Stimulated activated CD4-positive, alpha-beta T cell treated with anti-CD3 and anti-CD28 coated beads, Interleukin-1b, Interleukin-23, amount 100 ng/mL, for 4 hours (primary cell): Measurements from ENCODE around the gene CYP39A1.
A peak's percentile ranks its signal among the peaks of the same experiment; 100 is the strongest.

ENCODE experiments used
- DNase-seq, 2 donors: peaks; one replicate each; pipeline ENCODE4 v3.0.0-alpha.2; 2020; ENCODE audit warnings: low read depth in 2 of 2

Gene CYP39A1, protein sequence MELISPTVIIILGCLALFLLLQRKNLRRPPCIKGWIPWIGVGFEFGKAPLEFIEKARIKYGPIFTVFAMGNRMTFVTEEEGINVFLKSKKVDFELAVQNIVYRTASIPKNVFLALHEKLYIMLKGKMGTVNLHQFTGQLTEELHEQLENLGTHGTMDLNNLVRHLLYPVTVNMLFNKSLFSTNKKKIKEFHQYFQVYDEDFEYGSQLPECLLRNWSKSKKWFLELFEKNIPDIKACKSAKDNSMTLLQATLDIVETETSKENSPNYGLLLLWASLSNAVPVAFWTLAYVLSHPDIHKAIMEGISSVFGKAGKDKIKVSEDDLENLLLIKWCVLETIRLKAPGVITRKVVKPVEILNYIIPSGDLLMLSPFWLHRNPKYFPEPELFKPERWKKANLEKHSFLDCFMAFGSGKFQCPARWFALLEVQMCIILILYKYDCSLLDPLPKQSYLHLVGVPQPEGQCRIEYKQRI

DNA sequence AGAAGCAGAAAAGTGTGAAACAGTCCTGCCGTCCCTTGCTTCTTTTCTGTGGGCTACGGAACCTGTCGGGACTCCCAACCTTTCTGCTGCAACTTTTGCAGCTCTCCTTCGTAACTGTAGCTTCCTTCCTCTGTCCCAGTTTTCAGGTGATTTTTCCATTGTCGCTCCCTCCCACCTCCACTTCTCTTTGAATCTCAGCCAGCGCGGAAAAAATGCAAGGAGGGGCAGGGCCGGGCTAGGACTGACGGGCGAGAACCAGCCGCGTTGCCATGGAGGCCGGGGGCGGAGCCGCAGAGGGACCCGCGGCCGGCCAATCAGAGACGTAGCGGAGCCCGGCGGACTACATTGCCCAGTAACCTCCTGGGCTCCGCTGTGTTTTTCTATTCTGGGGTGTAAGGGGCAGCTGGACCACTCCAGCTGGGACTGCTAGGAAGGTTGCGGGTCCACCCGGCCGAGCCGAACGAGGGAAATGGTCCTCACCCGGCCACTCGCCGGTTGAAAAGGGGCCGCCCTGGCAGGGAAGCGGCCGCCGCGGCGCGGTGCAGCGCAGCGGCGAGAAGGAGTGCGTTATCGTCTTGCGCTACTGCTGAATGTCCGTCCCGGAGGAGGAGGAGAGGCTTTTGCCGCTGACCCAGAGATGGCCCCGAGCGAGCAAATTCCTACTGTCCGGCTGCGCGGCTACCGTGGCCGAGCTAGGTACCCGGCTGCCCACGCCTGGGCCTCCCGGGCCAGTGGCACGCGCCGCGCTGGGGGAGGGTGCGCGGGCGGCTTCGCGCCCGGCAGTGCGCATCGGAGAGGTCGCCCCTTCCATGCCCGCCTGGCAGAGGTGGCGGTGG is at the start of gene CYP39A1, which contains the start of gene SLC25A27:
Gene CYP39A1, minus strand, starts transcription at position 216 of the 836 bp plus-strand sequence. CDS start 236 bp downstream, outside the sequence.
Gene SLC25A27, plus strand, starts transcription at position 373 of the 836 bp plus-strand sequence. Its CDS starts 218 bp downstream, at position 591.
- peak; percentile 56 to 79 for DNase-seq

DNA sequence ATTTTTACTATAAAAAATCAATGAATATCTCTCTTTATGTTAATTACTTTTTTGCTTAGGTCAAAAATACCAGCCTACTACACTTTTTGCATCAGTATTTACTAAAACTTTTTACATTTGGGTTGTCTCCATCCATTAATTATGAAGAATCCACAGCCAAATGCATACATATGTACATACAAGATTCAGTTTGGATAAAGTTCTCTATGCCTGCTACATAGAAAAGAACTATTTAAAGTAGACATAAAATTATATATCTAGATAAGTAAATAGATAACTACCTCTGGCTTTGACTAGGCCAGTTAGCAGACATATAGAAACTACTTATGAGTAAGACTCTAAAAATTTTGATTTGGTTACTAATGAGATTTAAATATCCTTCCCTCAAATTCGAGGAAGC is 47.4 kb upstream of the CYP39A1 start:
- no peak for DNase-seq

DNA sequence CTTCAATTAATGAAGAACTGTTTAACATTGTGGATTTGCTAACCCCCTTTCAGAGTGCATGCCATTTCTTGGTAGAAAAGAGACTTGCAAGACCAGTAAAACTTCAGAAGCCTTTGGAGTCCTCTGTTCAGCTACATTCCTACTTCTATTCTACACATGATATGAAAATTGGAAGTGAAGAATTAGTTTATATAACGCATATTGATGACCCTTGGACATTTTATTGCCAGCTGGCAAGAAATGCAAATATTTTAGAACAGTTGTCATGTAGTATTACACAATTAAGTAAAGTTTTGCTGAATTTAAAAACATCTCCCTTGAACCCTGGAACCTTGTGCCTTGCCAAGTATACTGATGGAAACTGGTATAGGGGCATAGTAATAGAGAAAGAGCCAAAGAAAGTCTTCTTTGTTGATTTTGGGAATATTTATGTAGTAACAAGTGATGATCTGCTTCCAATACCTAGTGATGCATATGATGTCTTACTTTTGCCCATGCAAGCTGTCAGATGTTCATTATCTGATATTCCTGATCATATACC is 38.4 kb upstream of the CYP39A1 start:
- no peak for DNase-seq

DNA sequence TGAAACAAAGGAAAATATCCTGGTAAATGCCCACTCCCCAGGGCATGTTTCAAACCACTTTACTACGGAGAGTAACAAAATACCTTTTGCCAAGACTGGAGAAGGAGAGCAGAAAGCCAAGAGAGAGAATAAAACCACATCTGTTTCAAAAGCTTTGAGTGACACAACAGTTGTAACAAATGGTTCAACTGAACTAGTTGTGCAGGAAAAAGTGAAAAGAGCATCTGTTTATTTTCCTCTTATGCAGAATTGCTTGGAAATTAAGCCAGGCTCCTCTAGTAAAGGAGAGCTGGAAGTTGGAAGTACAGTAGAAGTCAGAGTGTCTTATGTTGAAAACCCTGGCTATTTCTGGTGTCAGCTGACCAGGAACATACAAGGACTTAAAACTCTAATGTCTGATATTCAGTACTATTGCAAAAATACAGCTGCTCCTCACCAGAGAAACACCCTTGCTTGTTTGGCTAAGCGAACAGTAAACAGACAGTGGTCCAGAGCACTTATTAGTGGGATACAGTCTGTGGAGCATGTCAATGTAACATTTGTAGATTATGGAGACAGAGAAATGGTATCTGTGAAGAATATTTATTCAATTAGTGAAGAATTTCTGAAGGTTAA is 37.6 kb upstream of the CYP39A1 start:
- no peak for DNase-seq

DNA sequence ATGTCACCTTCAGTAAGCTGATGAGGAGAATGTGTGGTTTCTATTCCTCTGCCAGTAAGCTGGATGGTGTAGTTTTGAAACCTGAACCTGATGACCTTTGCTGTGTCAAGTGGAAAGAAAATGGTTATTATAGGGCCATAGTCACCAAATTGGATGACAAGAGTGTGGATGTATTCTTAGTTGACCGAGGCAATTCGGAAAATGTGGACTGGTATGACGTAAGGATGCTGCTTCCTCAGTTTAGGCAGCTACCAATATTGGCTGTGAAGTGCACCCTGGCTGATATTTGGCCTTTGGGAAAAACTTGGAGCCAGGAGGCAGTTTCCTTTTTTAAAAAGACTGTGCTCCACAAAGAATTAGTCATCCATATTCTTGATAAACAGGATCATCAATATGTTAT is 37.0 kb upstream of the CYP39A1 start:
- DNase-seq, result no peak

DNA sequence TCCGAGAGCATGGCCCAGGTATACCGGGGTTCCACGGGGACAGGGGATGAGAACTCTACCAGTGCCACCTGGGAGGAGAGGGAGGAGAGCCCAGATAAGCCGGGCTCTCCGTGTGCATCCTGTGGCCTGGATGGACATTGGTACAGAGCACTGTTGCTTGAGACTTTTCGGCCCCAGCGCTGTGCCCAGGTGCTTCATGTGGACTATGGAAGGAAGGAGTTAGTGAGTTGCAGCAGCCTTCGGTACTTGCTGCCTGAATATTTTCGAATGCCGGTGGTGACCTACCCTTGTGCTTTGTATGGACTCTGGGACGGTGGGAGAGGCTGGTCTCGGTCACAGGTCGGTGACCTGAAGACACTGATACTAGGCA is 36.3 kb upstream of the CYP39A1 start:
- no peak for DNase-seq

DNA sequence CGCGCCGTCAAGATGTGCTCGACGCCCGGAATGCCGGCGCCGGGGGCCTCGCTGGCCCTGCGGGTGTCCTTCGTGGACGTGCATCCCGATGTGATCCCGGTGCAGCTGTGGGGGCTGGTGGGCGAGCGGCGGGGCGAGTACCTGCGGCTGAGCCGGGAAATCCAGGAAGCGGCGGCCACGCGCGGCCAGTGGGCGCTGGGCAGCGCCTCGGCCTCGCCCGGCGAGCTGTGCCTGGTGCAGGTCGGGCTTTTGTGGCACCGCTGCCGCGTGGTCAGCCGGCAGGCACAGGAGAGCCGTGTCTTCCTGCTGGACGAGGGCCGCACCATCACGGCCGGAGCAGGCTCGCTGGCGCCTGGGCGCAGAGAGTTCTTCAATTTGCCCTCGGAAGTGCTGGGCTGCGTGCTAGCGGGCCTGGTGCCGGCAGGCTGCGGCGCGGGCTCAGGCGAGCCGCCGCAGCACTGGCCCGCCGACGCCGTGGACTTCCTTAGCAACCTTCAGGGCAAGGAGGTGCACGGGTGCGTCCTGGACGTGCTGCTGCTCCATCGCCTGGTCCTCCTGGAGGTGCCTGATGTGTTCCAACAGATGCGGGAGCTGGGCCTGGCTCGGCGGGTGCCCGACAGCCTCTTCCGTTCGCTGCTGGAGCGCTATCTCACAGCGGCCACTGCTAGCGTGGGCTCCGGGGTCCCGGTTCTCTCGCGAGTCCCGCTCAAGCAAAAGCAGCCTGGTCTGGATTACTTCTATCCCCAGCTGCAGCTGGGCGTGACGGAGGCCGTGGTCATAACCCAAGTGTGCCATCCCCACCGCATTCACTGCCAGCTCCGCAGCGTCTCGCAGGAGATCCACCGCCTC is 35.7 kb upstream of the CYP39A1 start:
- DNase-seq, result no peak

DNA sequence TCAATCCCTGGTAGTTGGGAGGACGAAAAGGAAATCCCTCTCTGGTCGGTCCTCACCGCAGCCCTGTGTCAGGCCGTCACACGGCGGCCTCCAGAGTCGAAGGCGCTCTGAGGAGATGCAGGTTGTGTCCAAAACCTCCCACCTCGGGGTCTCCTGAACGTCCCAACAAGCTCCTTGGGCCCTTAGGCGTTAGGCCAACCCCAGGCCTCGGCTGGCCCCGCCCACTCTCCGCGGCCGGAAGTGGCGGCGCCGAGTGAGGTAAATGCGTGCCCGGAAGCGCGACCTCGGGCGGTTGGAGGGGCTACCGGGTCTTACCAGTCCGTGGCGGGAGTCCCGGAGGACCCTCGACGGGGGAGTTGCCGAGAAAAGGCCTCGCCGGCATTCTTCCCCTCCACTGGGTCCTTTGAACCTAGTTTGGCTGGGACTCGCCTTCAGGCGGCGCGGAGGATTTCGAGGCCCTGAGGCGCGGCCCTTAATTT is 35.0 kb upstream of the CYP39A1 start, which contains the start of gene TDRD6:
Gene TDRD6, plus strand, starts transcription at position 267 of the 479 bp plus-strand sequence. CDS start 244 bp downstream, outside the sequence.
- DNase-seq, result no peak

DNA sequence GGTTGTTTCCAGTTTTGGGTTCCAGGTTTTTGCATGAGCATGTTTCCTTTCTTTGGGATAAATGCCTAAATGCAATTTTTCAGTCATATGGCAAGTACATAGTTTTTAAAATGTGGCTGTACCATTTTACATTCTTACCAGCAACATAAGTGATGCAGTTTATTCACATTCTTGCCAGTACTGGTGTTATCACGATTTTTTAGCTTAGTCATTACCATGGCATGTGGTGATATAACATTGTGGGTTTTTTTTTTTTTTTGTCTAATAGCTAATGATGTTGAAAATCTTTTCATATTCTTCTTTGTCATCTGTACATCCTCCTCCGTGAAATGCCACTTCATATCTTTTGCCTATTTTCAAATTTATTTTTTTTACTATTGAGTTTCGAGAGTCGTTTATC is 32.2 kb upstream of the CYP39A1 start:
- DNase-seq, result no peak

DNA sequence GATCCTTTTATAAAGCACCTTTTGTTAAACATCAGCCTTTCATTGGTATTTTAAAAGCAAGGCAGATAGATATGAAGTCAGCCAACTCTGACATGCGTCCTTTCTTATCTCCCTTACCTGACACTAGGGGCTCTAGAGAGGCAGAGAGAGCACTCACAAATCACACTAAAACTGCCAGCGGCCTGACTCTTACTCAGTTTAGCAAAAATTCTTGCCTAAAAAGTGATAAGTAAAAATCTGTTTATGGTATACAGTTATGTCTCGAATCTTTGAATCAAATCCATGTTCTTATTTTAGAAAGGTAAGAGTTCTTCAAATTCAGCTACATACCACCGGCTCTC is 24.7 kb upstream of the CYP39A1 start:
- DNase-seq, result no peak

DNA sequence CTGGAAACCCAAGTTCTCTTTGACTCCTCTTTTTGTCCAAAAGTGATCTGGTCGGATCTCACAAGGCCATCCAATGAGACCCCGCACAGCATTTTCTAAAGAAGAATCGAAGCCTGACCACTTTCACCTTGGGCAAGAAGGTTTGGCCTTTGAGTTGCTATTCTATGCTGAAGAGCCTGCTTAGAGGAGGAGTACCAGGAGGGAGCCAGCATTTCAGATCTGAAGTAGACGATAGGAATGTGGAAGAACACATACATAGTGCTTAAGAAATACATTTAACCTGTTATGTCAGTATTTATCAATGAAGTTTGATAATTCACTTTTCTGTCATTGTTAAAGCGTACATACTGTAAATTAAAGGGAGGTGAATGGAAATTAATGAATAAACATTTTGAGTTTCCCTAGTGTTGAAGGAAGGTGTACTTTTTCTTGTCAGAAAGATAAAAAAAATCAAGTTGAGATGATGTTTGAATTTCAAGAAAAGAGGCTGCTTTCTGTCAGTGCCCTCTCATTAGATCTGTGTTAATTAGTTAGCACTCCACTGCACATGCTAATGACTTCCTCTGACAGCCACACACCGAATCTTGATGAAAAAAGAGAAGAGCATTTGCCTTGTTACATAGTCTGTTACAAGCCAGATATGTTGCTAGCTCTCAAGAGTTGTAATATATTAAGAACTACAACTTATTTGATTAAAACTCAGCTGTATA is 24.1 kb upstream of the CYP39A1 start:
- DNase-seq, result no peak

DNA sequence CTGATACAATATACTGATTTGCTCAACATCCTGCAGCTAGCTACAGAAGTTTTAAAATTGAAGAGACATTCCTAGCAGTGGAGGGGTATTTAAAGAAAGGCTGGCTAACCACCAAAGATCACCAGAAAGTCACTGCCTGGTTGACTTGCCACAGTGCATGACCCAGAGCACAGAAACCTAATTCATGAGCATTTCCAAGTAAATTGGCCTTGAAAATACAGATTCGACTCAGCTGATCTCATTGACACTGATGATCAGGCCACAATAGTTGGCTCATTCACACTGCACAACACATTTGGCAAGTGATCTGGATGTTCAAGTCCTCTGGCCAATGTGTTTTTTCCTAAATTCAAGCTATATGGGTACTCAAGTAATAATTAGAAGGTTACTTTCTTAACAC is 21.8 kb upstream of the CYP39A1 start:
- DNase-seq, result no peak

DNA sequence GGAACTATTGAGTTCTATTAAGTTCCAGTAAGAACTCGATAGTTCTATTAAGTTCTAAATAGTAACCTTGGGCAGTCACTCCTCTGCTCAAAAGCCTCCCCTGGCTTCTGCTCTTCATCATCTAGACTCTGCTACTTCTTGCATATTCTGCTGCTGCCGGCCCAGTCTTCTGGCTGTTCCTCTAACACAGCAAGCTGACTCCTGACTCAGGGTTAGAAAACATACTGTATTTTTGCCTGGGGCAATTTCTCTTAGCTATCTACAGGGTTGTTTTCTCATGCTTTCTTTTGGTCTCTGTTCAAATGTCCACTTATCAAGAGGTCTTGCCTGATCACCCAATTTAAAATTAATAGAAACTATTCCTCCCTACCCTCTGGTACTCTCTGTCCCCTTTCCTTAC is 14.8 kb upstream of the CYP39A1 start:
- DNase-seq, result no peak

DNA sequence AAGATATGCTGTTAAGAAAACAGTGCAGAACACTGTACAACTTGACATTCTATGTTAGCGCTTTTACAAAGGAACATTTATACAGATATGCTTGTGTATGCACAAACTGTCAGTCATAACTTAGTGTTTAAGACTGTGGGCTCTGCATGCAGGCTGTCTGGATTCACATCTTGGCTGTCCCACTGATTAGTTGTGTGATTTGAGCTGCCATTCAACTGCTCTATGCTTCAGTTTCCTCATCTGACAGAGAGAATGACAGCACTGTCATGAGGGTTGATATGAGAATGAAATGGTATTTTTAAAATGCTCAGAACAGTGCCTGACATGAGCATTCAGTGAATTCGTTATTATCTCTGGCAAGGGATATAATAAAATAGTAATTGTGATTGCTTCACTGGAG is 8.9 kb upstream of the CYP39A1 start:
- no peak for DNase-seq

DNA sequence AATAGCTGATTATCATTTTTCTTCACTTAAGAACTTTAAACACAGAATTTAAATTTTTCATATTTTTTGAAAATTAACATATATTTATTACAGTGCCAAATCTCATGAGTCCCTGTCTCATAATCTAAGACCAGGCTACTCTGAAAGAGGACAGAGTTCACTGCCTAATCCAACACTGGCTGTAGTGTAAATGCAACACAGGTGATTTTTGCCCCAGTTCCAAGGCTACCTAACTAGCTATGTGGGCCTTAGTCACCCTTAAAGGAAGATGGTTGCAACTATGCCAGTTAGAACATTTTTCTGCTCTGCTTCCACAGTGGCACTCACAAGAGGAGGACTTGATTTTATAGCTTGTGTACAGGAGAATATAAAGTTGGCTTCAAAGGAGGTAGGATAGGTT is 5.0 kb upstream of the CYP39A1 start:
- no peak for DNase-seq

DNA sequence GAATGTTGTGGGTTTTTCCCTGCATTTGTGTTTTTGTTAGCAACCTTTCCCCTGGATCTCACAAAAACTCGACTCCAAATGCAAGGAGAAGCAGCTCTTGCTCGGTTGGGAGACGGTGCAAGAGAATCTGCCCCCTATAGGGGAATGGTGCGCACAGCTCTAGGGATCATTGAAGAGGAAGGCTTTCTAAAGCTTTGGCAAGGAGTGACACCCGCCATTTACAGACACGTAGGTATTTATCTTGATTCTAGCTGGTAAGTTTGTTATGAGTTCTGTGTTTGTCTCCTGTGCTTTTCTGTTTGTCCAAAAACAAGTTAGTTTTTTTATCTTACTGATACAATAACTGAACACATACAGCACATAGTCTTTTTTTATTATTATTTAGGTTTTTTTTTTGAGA is 3.2 kb upstream of the CYP39A1 start:
- no peak for DNase-seq

DNA sequence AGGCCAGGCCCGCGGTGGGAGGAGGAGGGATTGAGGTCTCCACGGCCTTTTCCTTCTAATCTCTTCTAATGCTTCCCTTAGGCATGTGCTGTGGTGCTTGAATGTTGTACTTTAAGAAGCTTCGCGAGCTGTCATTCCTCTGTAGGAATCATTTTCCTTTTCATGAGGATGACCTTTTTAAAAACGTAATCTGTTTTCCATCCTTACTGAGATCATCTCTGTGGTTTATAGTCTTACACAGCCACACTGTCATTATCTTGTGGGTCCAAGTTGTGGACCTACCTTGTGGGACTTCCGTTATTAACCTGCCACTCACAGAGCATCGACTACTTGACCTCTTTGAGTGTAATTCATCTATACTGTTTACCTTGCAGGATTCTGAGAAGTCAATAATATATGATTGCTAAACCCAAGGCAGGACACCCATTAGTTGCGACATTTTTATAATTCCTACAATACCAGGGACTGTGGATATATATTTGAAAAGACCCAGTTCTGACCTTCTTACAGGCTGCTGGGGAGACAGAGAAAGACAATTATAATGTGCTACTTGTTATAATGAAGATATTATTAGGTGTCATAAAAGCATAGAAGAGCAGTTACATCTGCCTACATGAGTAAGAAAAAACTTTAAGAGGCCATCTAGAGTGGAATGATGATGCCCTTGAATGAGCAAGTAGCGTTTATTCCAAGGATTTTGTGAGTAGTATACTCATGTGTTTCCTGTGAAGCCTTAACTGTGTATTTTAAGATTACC is 999 bp upstream of the CYP39A1 start:
- no peak for DNase-seq

DNA sequence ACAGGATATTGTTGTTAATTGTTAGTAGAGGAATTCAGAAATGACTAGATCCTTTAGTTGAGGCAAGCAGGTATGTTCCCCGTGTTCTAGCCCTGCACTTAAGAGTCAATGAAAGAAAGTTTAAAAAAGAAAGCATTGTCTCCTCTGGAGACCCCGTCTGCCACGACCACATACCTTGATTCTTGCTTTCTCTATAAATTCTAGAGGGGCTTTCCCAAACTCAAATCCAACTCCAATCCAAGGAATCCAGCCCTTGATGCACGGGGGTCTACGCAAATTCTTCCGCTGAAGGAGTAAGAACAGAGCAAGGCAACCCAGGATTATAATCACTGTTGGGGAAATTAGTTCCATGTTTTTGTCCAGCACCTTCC is 401 bp downstream of the CYP39A1 start:
- no peak for DNase-seq

DNA sequence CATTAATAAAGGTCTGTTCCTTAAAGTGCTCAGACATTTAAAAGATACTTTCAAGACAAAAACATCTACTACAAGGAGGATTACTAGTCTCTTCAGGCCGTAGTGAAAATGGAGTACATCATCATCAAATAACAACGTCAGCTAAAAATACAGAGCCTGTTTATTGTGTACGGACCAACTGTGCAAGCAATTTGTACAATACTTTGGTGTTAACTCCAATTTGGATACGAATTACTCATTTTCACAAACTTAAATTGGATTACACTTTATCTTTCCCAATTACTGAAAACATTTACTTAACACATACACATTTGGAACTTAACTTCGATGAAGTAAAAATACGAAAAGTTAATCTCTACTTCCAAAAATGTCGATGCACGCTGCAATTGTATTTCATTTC is 802 bp downstream of the CYP39A1 start:
- DNase-seq, result no peak

DNA sequence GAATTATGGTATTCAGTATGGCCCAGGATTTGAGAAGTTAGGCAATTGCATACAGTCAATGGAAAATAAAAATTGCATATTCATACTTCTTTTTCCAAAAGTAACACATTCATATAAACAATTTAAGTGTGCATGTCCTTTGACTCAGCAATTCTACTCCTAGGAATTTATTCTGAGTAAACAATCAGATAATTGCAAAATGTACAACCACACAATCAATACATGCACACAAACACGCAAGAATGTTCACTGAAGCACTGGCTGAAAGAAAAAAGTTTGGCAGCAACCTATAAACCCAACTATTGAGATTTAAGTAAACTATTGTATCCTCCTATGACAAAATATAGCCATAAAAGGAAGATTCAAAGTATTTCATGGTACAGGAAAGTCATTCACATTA is 1.6 kb downstream of the CYP39A1 start:
- no peak for DNase-seq
